Activated T-helper 9 cell treated with anti-CD3 and anti-CD28 coated beads, Interleukin-2, amount 50 U/mL, for 16 hours (primary cell): ENCODE measurements around the gene RPL38.

Experiments
- DNase-seq: peaks from one replicate; pipeline ENCODE4 v3.0.0-alpha.2; 2020; ENCODE audit warnings: low read depth

The RPL38 gene

GRCh38 chr17:74250324-74250995 is 47.0 kb downstream of the RPL38 start:
- DNase-seq: no peak

- DNase-seq: no peak
Measured at GRCh38 chr17:74251051-74251450, 47.6 kb downstream of the RPL38 start.

GRCh38 chr17:74251569-74251968 is 48.1 kb downstream of the RPL38 start:
- no peak for DNase-seq

- no peak for DNase-seq
Measured at GRCh38 chr17:74252211-74252610, 48.7 kb downstream of the RPL38 start.

- DNase-seq: no peak
Measured at GRCh38 chr17:74253036-74253435, 49.6 kb downstream of the RPL38 start.

GRCh38 chr17:74257311-74257710 is 53.8 kb downstream of the RPL38 start:
- DNase-seq: no peak

GRCh38 chr17:74259667-74260524 is 56.4 kb downstream of the RPL38 start:
- no peak for DNase-seq
